Measurements from ENCODE around the gene MEGF6.

Gene MEGF6

GRCh38 chr1:3645666-3646355, 34.5 kb upstream of the MEGF6 start:
- no peak for DNase-seq (ENCODE audit: extremely low read depth in 1 of 2, low read depth in 1 of 2)

- no peak for DNase-seq (ENCODE audit: extremely low read depth in 1 of 2, low read depth in 1 of 2)
Measured at GRCh38 chr1:3645247-3645646, 33.9 kb upstream of the MEGF6 start.

- no peak for DNase-seq (ENCODE audit: extremely low read depth in 1 of 2, low read depth in 1 of 2)
Measured at GRCh38 chr1:3644273-3644672, 33.0 kb upstream of the MEGF6 start.

- DNase-seq (ENCODE audit: extremely low read depth in 1 of 2, low read depth in 1 of 2) = no peak
Measured at GRCh38 chr1:3642919-3643675, 31.8 kb upstream of the MEGF6 start.

- no peak for DNase-seq (ENCODE audit: extremely low read depth in 1 of 2, low read depth in 1 of 2)
Measured at GRCh38 chr1:3641816-3642215, 30.5 kb upstream of the MEGF6 start.

- DNase-seq (ENCODE audit: extremely low read depth in 1 of 2, low read depth in 1 of 2) = no peak
Measured at GRCh38 chr1:3641046-3641760, 29.9 kb upstream of the MEGF6 start.

- no peak for DNase-seq (ENCODE audit: extremely low read depth in 1 of 2, low read depth in 1 of 2)
Measured at GRCh38 chr1:3640121-3640837, 29.0 kb upstream of the MEGF6 start.

GRCh38 chr1:3639397-3639911, 28.1 kb upstream of the MEGF6 start:
- DNase-seq (ENCODE audit: extremely low read depth in 1 of 2, low read depth in 1 of 2) = no peak

GRCh38 chr1:3638676-3639075, 27.4 kb upstream of the MEGF6 start:
- no peak for DNase-seq (ENCODE audit: extremely low read depth in 1 of 2, low read depth in 1 of 2)

GRCh38 chr1:3638027-3638426, 26.7 kb upstream of the MEGF6 start:
- DNase-seq (ENCODE audit: extremely low read depth in 1 of 2, low read depth in 1 of 2) = no peak

- DNase-seq (ENCODE audit: extremely low read depth in 1 of 2, low read depth in 1 of 2) = no peak
Measured at GRCh38 chr1:3636531-3636930, 25.2 kb upstream of the MEGF6 start.

GRCh38 chr1:3636080-3636479, 24.8 kb upstream of the MEGF6 start:
- DNase-seq (ENCODE audit: extremely low read depth in 1 of 2, low read depth in 1 of 2) = no peak

- DNase-seq (ENCODE audit: extremely low read depth in 1 of 2, low read depth in 1 of 2) = no peak
Measured at GRCh38 chr1:3634059-3634800, 22.9 kb upstream of the MEGF6 start.

- no peak for DNase-seq (ENCODE audit: extremely low read depth in 1 of 2, low read depth in 1 of 2)
Measured at GRCh38 chr1:3633344-3634058, 22.2 kb upstream of the MEGF6 start.

GRCh38 chr1:3632716-3633343, 21.5 kb upstream of the MEGF6 start:
- no peak for DNase-seq (ENCODE audit: extremely low read depth in 1 of 2, low read depth in 1 of 2)

GRCh38 chr1:3632298-3632697, 21.0 kb upstream of the MEGF6 start:
- no peak for DNase-seq (ENCODE audit: extremely low read depth in 1 of 2, low read depth in 1 of 2)

- DNase-seq (ENCODE audit: extremely low read depth in 1 of 2, low read depth in 1 of 2) = no peak
Measured at GRCh38 chr1:3631320-3632260, 20.3 kb upstream of the MEGF6 start.

- DNase-seq (ENCODE audit: extremely low read depth in 1 of 2, low read depth in 1 of 2) = no peak
Measured at GRCh38 chr1:3630914-3631313, 19.6 kb upstream of the MEGF6 start.
